ENCODE measurements around the gene CXCL17. TPM values are rescaled to one million over a fixed set of nuclear protein-coding genes. Genes with fewer than 3 reads are reported as not detected.
A peak's percentile ranks its signal among the peaks of the same experiment; 100 is the strongest.

Gene CXCL17
- total RNA-seq, 1 experiment from 2014 or later, result not detected

- Mint-ChIP-seq H3K4me1 (peaks cover 62 to 65% of the 10 kb centered on the region in 2 experiments), H3K9me3 (no peaks in the 10 kb centered on the region), H3K27me3 (ENCODE audit: low read depth) (no peaks in the 10 kb centered on the region; the same call in 1 of the 2 replicates), H3K27ac (peak overlapping the region; percentile 72 to 98 (median 96)), H3K36me3 (ENCODE audit: insufficient read depth in 1 of 3, low read depth in 3 of 3) (peaks cover 0 to under 1% (median under 1%) of the 10 kb centered on the region in 3 experiments; a peak in 4 of 7 replicates), H3K4me3 (peak overlapping the region in 1 of 2 experiments; percentile 6; a peak in 1 of 5 replicates)
- Histone ChIP-seq H3K79me1 (ENCODE audit: insufficient read depth, low read depth, low read length, poor library complexity, severe bottlenecking) (no peaks in the 10 kb centered on the region), H3K4me2 (ENCODE audit: insufficient read depth, insufficient read length, low read length) (peak overlapping the region; percentile 19), H3T11ph (ENCODE audit: low read length) (no peak overlapping the region), H3K4ac (ENCODE audit: low read depth, low read length) (no peak overlapping the region), H3K79me2 (ENCODE audit: insufficient read depth, low read length) (no peaks in the 10 kb centered on the region), H2BK5ac (ENCODE audit: insufficient read length, low read length) (no peak overlapping the region), H3K9ac (ENCODE audit: extremely low read depth, insufficient read length, low read length) (no peak overlapping the region), H3K18ac (ENCODE audit: insufficient read length, low read depth, low read length) (no peak overlapping the region), H2AFZ (ENCODE audit: low read length) (no peak overlapping the region), H3K27me3 (ENCODE audit: insufficient read depth, low read length) (no peaks in the 10 kb centered on the region), H2BK12ac (ENCODE audit: insufficient read length, low read depth, low read length) (no peak overlapping the region), H3K9me3 (ENCODE audit: control insufficient read depth, low read depth, low read length) (no peaks in the 10 kb centered on the region), H2BK15ac (ENCODE audit: low read depth, low read length) (no peak overlapping the region), H3K56ac (ENCODE audit: insufficient read length, low read depth, low read length) (no peak overlapping the region), H2AK5ac (ENCODE audit: insufficient read length, low read length) (no peak overlapping the region), H4K91ac (ENCODE audit: insufficient read length, low read depth, low read length) (no peak overlapping the region), H4K20me1 (ENCODE audit: control insufficient read depth, insufficient read depth, insufficient read length) (no peaks in the 10 kb centered on the region), H3K23ac (ENCODE audit: insufficient read length, low read depth, low read length) (no peak overlapping the region), H3K4me1 (ENCODE audit: insufficient read depth, low read length) (peaks cover 23% of the 10 kb centered on the region), H4K5ac (ENCODE audit: insufficient read length, low read depth, low read length) (no peak overlapping the region), H3K14ac (ENCODE audit: insufficient read depth, low read length) (no peak overlapping the region), H4K8ac (replicated peaks; ENCODE audit: insufficient read length, low read depth, low read length) (no peak overlapping the region), H3K27ac (ENCODE audit: insufficient read length, low read depth, low read length) (peak overlapping the region; percentile 81), H2BK20ac (ENCODE audit: low read depth, low read length, poor library complexity, severe bottlenecking) (no peak overlapping the region), H2BK120ac (ENCODE audit: low read depth, low read length, poor library complexity, severe bottlenecking) (no peak overlapping the region), H3K23me2 (ENCODE audit: insufficient read length, low read depth, low read length, poor library complexity, severe bottlenecking) (no peaks in the 10 kb centered on the region)
- no peak for TF ChIP-seq CTCF (conservative IDR thresholded peaks at IDR 0.05)
- no CpG with 5 or more reads among the region's 6 CpGs for WGBS (ENCODE audit: extremely low coverage, insufficient read length, low lambda C conversion rate)
- peak; percentile 60 for DNase-seq
Observed at GRCh38 chr19:42473686-42474085, 30.9 kb upstream of the CXCL17 start.

All from H9 (cell line).